Suprapubic skin (tissue), 4 donors: Measurements from ENCODE around the gene CFL1. TPM values are rescaled to one million over a fixed set of nuclear protein-coding genes. Genes with fewer than 3 reads are reported as not detected.
A peak's percentile ranks its signal among the peaks of the same experiment; 100 is the strongest.

Source experiments
- DNase-seq, 2 donors: peaks; one replicate each; pipeline ENCODE4 v3.0.0-alpha.2; 2019; ENCODE audit warnings: low spot score in 2 of 2
- H3K27ac ChIP-seq: fragments of 200-600 bp; sonication (generic); one replicate; pipeline ENCODE4 v1.5.1; 2019
- H3K27me3 ChIP-seq: fragments of 200-600 bp; sonication (generic); one replicate; pipeline ENCODE4 v1.5.1; 2019
- H3K36me3 ChIP-seq: fragments of 200-600 bp; sonication (generic); one replicate; pipeline ENCODE4 v1.5.1; 2019
- H3K4me1 ChIP-seq: fragments of 200-600 bp; sonication (generic); one replicate; pipeline ENCODE4 v1.5.1; 2019
- H3K4me3 ChIP-seq: fragments of 200-600 bp; sonication (generic); one replicate; pipeline ENCODE4 v1.5.1; 2019; ENCODE audit warnings: mild to moderate bottlenecking
- H3K9me3 ChIP-seq: fragments of 200-600 bp; sonication (generic); one replicate; pipeline ENCODE4 v1.5.1; 2019
- EP300 ChIP-seq: sonication (generic); formaldehyde crosslinking; IDR thresholded peaks from one replicate; pipeline ENCODE4 v1.6.1; 2017; ENCODE audit warnings: antibody characterized with exemption
- POLR2A ChIP-seq, 2 donors: fragments of 450-650 bp; IDR thresholded peaks; one replicate each; pipeline ENCODE4 v1.6.1; 2017; ENCODE audit warnings: antibody characterized with exemption in 2 of 2, mild to moderate bottlenecking in 2 of 2, moderate library complexity in 2 of 2
- POLR2AphosphoS5 ChIP-seq, 3 donors: sonication (generic); formaldehyde crosslinking; IDR thresholded peaks; one replicate each; pipeline ENCODE4 v1.6.1; 2017; ENCODE audit warnings: antibody characterized with exemption in 3 of 3
- WGBS: methylation state at CpG from one replicate; pipeline ENCODE4 v1.1.5; 2018; 5-methylcytosine and 5-hydroxymethylcytosine counted together
- total RNA-seq, 4 donors: library from RNA; depleted of rRNA; stranded (reverse); fragments of >200 nt; gene quantifications; one replicate each; pipeline ENCODE4 v1.1.0, GENCODE V29; 2016
- TF ChIP-seq, protein P1 (sequence below), 2 donors: fragments of 200-600 bp in 1 of 2; fragments of 450-650 bp in 1 of 2; sonication (generic) in 1 of 2; IDR thresholded peaks; one replicate each; pipeline ENCODE4 v1.5.1; 2016 to 2019; ENCODE audit warnings: antibody characterized with exemption in 2 of 2, mild to moderate bottlenecking in 1 of 2, moderate library complexity in 1 of 2

CFL1 gene
- 100 to 1,000 TPM; 331 to 608 (median 584) TPM for total RNA-seq

- TF ChIP-seq POLR2AphosphoS5 (IDR thresholded peaks at IDR 0.05) (peak; percentile 68 to 98 (median 97)), POLR2A (IDR thresholded peaks at IDR 0.05) (peak; percentile 95 to 98)
- TF ChIP-seq, protein P1, sequence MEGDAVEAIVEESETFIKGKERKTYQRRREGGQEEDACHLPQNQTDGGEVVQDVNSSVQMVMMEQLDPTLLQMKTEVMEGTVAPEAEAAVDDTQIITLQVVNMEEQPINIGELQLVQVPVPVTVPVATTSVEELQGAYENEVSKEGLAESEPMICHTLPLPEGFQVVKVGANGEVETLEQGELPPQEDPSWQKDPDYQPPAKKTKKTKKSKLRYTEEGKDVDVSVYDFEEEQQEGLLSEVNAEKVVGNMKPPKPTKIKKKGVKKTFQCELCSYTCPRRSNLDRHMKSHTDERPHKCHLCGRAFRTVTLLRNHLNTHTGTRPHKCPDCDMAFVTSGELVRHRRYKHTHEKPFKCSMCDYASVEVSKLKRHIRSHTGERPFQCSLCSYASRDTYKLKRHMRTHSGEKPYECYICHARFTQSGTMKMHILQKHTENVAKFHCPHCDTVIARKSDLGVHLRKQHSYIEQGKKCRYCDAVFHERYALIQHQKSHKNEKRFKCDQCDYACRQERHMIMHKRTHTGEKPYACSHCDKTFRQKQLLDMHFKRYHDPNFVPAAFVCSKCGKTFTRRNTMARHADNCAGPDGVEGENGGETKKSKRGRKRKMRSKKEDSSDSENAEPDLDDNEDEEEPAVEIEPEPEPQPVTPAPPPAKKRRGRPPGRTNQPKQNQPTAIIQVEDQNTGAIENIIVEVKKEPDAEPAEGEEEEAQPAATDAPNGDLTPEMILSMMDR (IDR thresholded peaks at IDR 0.05): no peak
- peak within 1 kb of the TSS; percentile 87 for H3K4me3 ChIP-seq
- peaks cover 78% of the 10 kb centered on the region for H3K4me1 ChIP-seq
- H3K27me3 ChIP-seq: no peaks in the 10 kb centered on the region
- no peaks in the 10 kb centered on the region for H3K9me3 ChIP-seq
- peak within 1 kb of the TSS; percentile 97 for H3K27ac ChIP-seq
- DNase-seq: peak; percentile 99
- WGBS: under 1% methylated on average over 68 of the region's 92 CpGs
- H3K36me3 ChIP-seq: peaks cover 43% of the 10 kb centered on the region
Measured at GRCh38 chr11:65857853-65858680, at the start of gene CFL1. CFL1 (minus strand) TSS chr11:65858180; CDS start chr11:65858099, 81 bp downstream.

- WGBS: 85% methylated on average over 5 of the region's 5 CpGs
- Histone ChIP-seq H3K9me3 (no peaks in the 10 kb centered on the region), H3K36me3 (no peaks in the 10 kb centered on the region), H3K4me1 (peaks cover 6% of the 10 kb centered on the region), H3K4me3 (no peak overlapping the region), H3K27me3 (no peaks in the 10 kb centered on the region), H3K27ac (no peak overlapping the region)
- TF ChIP-seq EP300: no peak
- no peak for TF ChIP-seq POLR2AphosphoS5 (IDR thresholded peaks at IDR 0.05)
- TF ChIP-seq POLR2A (IDR thresholded peaks at IDR 0.05): no peak
- TF ChIP-seq, protein P1 (IDR thresholded peaks at IDR 0.05): no peak
- no peak for DNase-seq
Measured at GRCh38 chr11:65906602-65907001, 48.6 kb upstream of the CFL1 start.

- no peaks in the 10 kb centered on the region for H3K9me3 ChIP-seq
- no peak for DNase-seq
- WGBS: 78% methylated on average over 8 of the region's 8 CpGs
- TF ChIP-seq, protein P1 (IDR thresholded peaks at IDR 0.05): no peak
- TF ChIP-seq EP300 (no peak), POLR2AphosphoS5 (IDR thresholded peaks at IDR 0.05) (no peak)
- no peak overlapping the region for H3K4me3 ChIP-seq
- no peak overlapping the region for H3K27ac ChIP-seq
- H3K36me3 ChIP-seq: no peaks in the 10 kb centered on the region
- H3K27me3 ChIP-seq: no peaks in the 10 kb centered on the region
- peaks cover 22% of the 10 kb centered on the region for H3K4me1 ChIP-seq
Measured at GRCh38 chr11:65903715-65904114, 45.7 kb upstream of the CFL1 start.

GRCh38 chr11:65903068-65903481 is 45.1 kb upstream of the CFL1 start:
- TF ChIP-seq, protein P1 (IDR thresholded peaks at IDR 0.05): no peak
- TF ChIP-seq POLR2A (IDR thresholded peaks at IDR 0.05) (no peak), POLR2AphosphoS5 (IDR thresholded peaks at IDR 0.05) (no peak), EP300 (no peak)
- H3K4me1 ChIP-seq: peaks cover 26% of the 10 kb centered on the region
- H3K9me3 ChIP-seq: no peaks in the 10 kb centered on the region
- H3K27me3 ChIP-seq: no peaks in the 10 kb centered on the region
- H3K36me3 ChIP-seq: no peaks in the 10 kb centered on the region
- no peak overlapping the region for H3K4me3 ChIP-seq
- 19% methylated on average over 4 of the region's 5 CpGs for WGBS
- H3K27ac ChIP-seq: no peak overlapping the region
- DNase-seq: no peak

- H3K36me3 ChIP-seq: no peaks in the 10 kb centered on the region
- H3K27me3 ChIP-seq: no peaks in the 10 kb centered on the region
- H3K4me3 ChIP-seq: peak overlapping the region; percentile 75
- H3K4me1 ChIP-seq: peaks cover 26% of the 10 kb centered on the region
- 86% methylated on average over 11 of the region's 11 CpGs for WGBS
- peak overlapping the region; percentile 73 for H3K27ac ChIP-seq
- no peak for DNase-seq
- TF ChIP-seq EP300: no peak
- TF ChIP-seq POLR2AphosphoS5 (IDR thresholded peaks at IDR 0.05): no peak
- TF ChIP-seq, protein P1 (IDR thresholded peaks at IDR 0.05): no peak
- TF ChIP-seq POLR2A (IDR thresholded peaks at IDR 0.05): no peak
- H3K9me3 ChIP-seq: no peaks in the 10 kb centered on the region
Measured at GRCh38 chr11:65900899-65901180, 42.9 kb upstream of the CFL1 start.
